SJCRH30 (cell line): Measurements from ENCODE around the gene RAD21L1. TPM values are rescaled to one million over a fixed set of nuclear protein-coding genes. Genes with fewer than 3 reads are reported as not detected.

Experiments
- DNase-seq, 2 experiments: peaks; one replicate each; pipeline ENCODE4 v3.0.0-alpha.2; 2015 to 2020
- H3K27ac ChIP-seq: fragments of 250-450 bp; sonication (Bioruptor Pico); 2 replicates; pipeline ENCODE4 v1.5.1; 2020; ENCODE audit warnings: mild to moderate bottlenecking, moderate library complexity
- H3K27me3 ChIP-seq: fragments of 250-450 bp; sonication (Bioruptor Pico); 2 replicates; pipeline ENCODE4 v1.5.1; 2020; ENCODE audit warnings: mild to moderate bottlenecking, moderate library complexity
- H3K36me3 ChIP-seq: fragments of 250-450 bp; sonication (Bioruptor Pico); 2 replicates; pipeline ENCODE4 v1.5.1; 2020; ENCODE audit warnings: mild to moderate bottlenecking, moderate library complexity
- H3K4me1 ChIP-seq: fragments of 250-450 bp; sonication (Bioruptor Pico); 2 replicates; pipeline ENCODE4 v1.5.1; 2020; ENCODE audit warnings: mild to moderate bottlenecking, moderate library complexity
- H3K4me3 ChIP-seq: fragments of 250-450 bp; sonication (Bioruptor Pico); 2 replicates; pipeline ENCODE4 v1.5.1; 2020; ENCODE audit warnings: mild to moderate bottlenecking, moderate library complexity
- H3K9me3 ChIP-seq: fragments of 250-450 bp; sonication (Bioruptor Pico); replicated peaks from 2 replicates; pipeline ENCODE4 v1.5.1; 2020; ENCODE audit warnings: mild to moderate bottlenecking, moderate library complexity
- total RNA-seq: library from RNA; depleted of rRNA; stranded (reverse); fragments of >200 nt; shearing (Covaris generic); gene quantifications from 2 replicates; pipeline ENCODE4 v1.2.3, GENCODE V29; 2014; rRNA removed

Gene RAD21L1
- 0.28 TPM in 1 of 2 replicates, not detected in the other for total RNA-seq

DNA sequence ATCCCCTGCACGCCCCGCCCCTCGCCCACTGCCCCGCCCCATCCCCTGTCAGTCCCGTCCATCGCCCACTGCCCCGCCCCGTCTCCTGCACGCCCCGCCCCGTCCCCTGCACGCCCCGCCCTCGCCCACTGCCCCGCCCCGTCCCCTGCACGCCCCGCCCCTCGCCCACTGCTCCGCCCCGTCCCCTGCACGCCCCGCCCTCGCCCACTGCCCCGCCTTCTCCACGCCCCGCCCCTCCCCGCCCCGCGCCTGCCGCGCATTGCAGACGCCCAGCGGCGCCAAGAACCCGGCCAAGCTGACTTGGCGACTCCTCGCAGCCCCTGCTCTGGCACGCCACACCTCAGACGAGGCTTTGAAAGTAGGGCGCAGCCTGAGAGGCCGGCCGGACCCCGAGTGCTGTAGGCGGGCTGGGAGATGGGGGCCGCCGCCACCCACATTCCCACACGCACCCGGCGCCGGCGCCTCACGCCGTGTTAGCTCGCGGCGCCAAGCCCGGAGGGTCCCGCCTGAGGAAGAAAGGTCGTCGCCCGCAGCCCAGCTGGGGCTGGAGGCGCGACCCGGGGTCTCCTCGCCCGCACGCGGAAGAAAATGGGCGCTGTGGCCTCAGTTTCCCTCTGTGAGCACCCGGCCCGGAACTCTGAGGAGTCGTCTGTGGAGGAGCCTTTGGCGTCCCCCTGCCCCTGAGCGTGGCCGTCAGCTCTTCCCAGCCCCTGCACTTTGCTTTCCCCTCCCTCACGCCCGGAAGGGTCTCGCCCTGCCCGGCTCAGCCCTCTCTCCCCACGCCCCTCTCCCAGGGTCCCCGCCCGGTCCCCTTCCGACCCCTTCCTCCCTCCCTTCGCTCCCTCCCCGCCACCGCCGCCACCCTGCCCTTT lies at the start of gene RAD21L1:
TSS of gene RAD21L1 (plus strand) at position 262 of the 872 bp plus-strand sequence. CDS start 2,410 bp downstream, outside the sequence.
- H3K4me3 ChIP-seq = peak within 1 kb of the TSS; percentile 67
- no peaks in the 10 kb centered on the region; the same call in 1 of the 2 replicates for H3K4me1 ChIP-seq
- H3K27ac ChIP-seq = peak within 1 kb of the TSS; percentile 47; the same call in 1 of the 2 replicates
- H3K9me3 ChIP-seq = no peaks in the 10 kb centered on the region
- DNase-seq = peak; percentile 78 to 83
- peaks cover 23% of the 10 kb centered on the region for H3K27me3 ChIP-seq
- H3K36me3 ChIP-seq = no peaks in the 10 kb centered on the region

DNA sequence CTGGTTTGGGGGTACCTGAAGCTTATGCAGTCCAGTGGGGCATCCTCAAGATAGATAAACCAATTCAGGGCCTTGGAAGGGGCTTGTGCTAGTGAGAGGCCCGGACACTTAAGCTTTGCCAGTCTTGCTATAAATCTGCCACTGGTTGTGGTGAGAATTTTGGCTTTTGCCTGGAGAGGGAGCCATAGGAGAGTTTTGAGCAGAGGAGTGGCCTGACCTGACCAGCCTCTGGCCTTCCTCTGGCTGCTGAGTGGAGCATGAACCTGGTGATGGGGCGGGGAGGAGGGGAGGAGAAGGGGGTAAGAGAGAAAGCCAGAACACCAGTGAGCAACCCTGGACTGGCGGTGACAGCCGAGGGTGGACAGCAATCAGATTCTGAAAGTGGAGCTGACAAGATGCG lies 48.2 kb upstream of the RAD21L1 start:
- Histone ChIP-seq H3K27ac (no peak overlapping the region), H3K27me3 (no peaks in the 10 kb centered on the region), H3K4me3 (no peak overlapping the region), H3K36me3 (no peaks in the 10 kb centered on the region), H3K9me3 (no peaks in the 10 kb centered on the region), H3K4me1 (peaks cover 5% of the 10 kb centered on the region; the same call in 1 of the 2 replicates)
- DNase-seq = no peak

DNA sequence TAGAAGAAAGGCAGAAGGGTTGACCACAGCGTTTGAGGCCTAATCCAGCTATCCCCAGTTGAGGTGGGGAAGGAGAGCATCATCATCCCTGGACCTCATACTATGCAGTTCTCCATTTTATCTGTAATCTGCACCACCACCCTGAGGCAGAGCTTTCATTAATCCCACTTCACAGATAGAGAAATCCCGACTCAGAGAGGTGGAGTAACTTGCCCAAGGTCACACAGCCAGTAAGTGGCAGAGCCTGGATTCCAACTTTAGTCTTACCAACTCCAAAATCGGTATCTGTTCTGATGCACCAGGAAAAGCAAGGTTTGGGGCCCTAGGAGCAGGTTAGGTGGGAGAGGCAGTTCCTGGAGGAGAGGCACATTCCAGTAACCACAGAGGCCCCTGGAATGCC lies 47.7 kb upstream of the RAD21L1 start:
- H3K4me3 ChIP-seq = no peak overlapping the region
- DNase-seq = no peak

GRCh38 chr20:1178623-1179022 lies 47.2 kb upstream of the RAD21L1 start:
- H3K9me3 ChIP-seq = no peaks in the 10 kb centered on the region

More for the DNA sequence above, 47.7 kb upstream of the RAD21L1 start:
- no peaks in the 10 kb centered on the region for H3K27me3 ChIP-seq
- H3K36me3 ChIP-seq = no peaks in the 10 kb centered on the region
- H3K4me1 ChIP-seq = peaks cover 4% of the 10 kb centered on the region; the same call in 1 of the 2 replicates
- no peaks in the 10 kb centered on the region for H3K9me3 ChIP-seq
- no peak overlapping the region for H3K27ac ChIP-seq

GRCh38 chr20:1180949-1181348 lies 44.9 kb upstream of the RAD21L1 start:
- no peaks in the 10 kb centered on the region for H3K4me1 ChIP-seq
- no peak overlapping the region for H3K4me3 ChIP-seq

More at GRCh38 chr20:1178623-1179022, 47.2 kb upstream of the RAD21L1 start:
- Histone ChIP-seq H3K36me3 (no peaks in the 10 kb centered on the region), H3K27me3 (no peaks in the 10 kb centered on the region), H3K4me1 (no peaks in the 10 kb centered on the region; the same call in 1 of the 2 replicates), H3K4me3 (no peak overlapping the region), H3K27ac (no peak overlapping the region)
- no peak for DNase-seq

DNA sequence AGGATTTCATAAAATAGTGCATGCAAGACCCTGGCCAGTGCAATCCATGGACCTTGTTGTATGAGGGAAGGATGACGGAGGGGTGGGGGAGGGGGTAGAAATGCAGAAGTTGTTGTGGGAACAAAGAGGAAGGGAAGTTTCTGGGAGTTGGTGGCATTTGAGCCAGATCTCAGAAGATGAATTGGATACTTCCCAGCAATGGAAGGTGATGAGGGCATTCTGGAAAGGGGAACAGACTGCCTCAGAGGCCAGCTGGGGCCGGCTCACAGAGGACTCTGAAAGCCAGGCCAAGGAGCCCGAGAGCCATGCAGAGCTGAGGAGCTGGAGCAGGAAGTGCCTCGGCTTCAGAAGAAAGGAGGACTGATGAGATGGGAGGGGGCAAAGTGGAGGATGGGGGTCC lies 43.7 kb upstream of the RAD21L1 start:
- Histone ChIP-seq H3K4me1 (no peaks in the 10 kb centered on the region), H3K36me3 (no peaks in the 10 kb centered on the region)
- DNase-seq = no peak

More at GRCh38 chr20:1180949-1181348, 44.9 kb upstream of the RAD21L1 start:
- 0 out of 2 replicates have a peak, but pooled peaks cover 1% of the 10 kb centered on the region for H3K27me3 ChIP-seq
- H3K27ac ChIP-seq = no peak overlapping the region
- no peaks in the 10 kb centered on the region for H3K36me3 ChIP-seq
- H3K9me3 ChIP-seq = no peaks in the 10 kb centered on the region
- no peak for DNase-seq

DNA sequence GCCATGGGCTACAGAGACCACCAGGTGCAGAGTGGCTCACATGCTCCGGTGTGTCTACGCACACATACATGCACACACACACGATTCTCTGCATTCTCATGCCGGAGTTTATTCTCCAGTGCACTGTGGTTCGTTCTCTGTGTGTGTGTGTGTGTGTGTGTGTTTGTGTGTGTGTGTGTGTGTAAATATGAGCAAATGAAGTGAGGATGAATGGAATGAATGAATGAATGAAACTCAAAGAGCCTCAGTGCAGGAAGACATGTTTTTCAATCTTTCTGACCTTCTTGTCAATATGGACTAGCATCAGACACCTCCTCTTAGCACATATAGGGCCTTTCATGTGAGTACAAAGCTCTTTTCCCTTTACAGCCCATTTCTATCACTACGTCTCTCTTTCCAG lies 42.7 kb upstream of the RAD21L1 start:
- Histone ChIP-seq H3K36me3 (no peaks in the 10 kb centered on the region), H3K27ac (no peak overlapping the region), H3K4me1 (no peaks in the 10 kb centered on the region), H3K9me3 (no peaks in the 10 kb centered on the region), H3K4me3 (no peak overlapping the region), H3K27me3 (0 out of 2 replicates have a peak, but pooled peaks cover 5% of the 10 kb centered on the region)
- DNase-seq = no peak

More for the DNA sequence above, 43.7 kb upstream of the RAD21L1 start:
- H3K27ac ChIP-seq = no peak overlapping the region
- no peak overlapping the region for H3K4me3 ChIP-seq
- no peaks in the 10 kb centered on the region for H3K9me3 ChIP-seq
- H3K27me3 ChIP-seq = 0 out of 2 replicates have a peak, but pooled peaks cover 5% of the 10 kb centered on the region

GRCh38 chr20:1184260-1184637 lies 41.6 kb upstream of the RAD21L1 start:
- 0 out of 2 replicates have a peak, but pooled peaks cover 5% of the 10 kb centered on the region for H3K27me3 ChIP-seq

DNA sequence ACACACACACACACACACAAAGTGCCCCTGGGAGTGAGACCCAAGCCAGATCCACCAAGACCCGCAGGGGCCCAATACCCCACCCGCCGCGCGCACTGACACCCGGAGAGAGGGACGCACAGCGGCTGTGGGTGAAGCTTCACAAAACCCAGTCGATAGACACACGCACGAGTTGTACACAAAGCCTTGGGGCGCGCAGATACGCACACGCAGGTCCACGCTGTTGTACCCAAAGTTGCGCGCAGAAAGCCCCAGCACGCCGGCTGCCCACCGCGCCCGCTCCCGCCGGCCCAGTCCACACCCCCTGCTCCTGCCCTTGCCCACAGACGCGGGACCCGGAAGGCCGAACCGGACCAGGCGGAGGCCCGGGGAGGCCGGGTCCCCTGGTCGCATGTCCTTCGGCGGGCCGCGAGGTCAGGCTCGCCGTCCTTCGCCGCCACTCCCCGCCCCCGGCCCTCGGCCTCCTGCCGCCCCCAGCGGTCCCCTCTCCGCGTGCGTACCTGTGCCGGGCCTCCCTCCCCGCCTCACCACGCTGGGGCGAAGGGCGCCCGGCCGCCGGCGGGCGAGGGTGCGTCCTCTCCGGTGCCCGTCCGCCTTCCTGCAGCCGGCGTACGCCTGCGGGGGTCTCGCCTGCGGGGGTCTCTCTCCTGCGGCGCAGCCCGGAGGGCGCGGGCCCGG lies 41.1 kb upstream of the RAD21L1 start, which contains the start of gene TMEM74B:
TSS of gene TMEM74B (minus strand) at position 344 of the 678 bp plus-strand sequence. CDS start 1,180 bp downstream, outside the sequence.
- Histone ChIP-seq H3K4me1 (no peaks in the 10 kb centered on the region), H3K9me3 (no peaks in the 10 kb centered on the region), H3K27ac (no peak within 1 kb of the TSS), H3K4me3 (no peak within 1 kb of the TSS), H3K36me3 (no peaks in the 10 kb centered on the region), H3K27me3 (0 out of 2 replicates have a peak, but pooled peaks cover 5% of the 10 kb centered on the region)
- no peak for DNase-seq

More at GRCh38 chr20:1184260-1184637, 41.6 kb upstream of the RAD21L1 start:
- DNase-seq = no peak
- Histone ChIP-seq H3K27ac (no peak overlapping the region), H3K4me1 (no peaks in the 10 kb centered on the region), H3K9me3 (no peaks in the 10 kb centered on the region), H3K4me3 (no peak overlapping the region), H3K36me3 (no peaks in the 10 kb centered on the region)

- H3K27ac ChIP-seq = no peak overlapping the region
- H3K4me1 ChIP-seq = no peaks in the 10 kb centered on the region
- DNase-seq = no peak
- H3K4me3 ChIP-seq = no peak overlapping the region
- H3K36me3 ChIP-seq = no peaks in the 10 kb centered on the region
- 0 out of 2 replicates have a peak, but pooled peaks cover 5% of the 10 kb centered on the region for H3K27me3 ChIP-seq
- no peaks in the 10 kb centered on the region for H3K9me3 ChIP-seq
Observed at GRCh38 chr20:1185316-1185741, 40.5 kb upstream of the RAD21L1 start.

DNA sequence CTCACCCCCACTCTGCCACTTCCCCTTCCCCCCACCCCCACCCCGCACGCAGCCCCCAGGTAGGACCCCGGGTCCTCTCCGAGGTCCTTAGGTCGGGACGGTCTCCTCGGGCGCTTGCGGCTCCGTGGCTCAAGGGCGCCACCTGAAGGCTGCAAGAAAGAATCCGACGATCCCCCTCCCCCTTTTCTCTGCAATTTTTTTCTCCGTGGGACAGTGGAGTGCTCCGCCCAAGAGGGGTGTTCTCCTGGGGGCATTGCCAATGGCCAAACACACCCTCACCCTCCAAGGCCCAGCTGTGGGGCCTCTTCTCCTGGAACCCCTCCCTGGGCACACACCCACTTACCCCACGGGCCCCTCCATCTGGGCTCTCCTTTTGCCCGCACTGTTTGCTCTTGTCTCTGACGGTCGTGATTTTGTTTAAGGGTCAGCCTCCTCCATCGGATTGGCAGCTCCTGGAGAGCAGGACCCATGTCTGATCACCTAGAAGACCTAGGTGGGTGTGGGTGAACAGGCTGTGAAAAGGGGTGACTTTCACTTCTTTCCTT lies 40.0 kb upstream of the RAD21L1 start:
- Histone ChIP-seq H3K4me1 (no peaks in the 10 kb centered on the region), H3K27me3 (0 out of 2 replicates have a peak, but pooled peaks cover 5% of the 10 kb centered on the region), H3K36me3 (no peaks in the 10 kb centered on the region), H3K27ac (no peak overlapping the region), H3K9me3 (no peaks in the 10 kb centered on the region), H3K4me3 (no peak overlapping the region)
- DNase-seq = peak; percentile 33 to 48

GRCh38 chr20:1186367-1186991 lies 39.4 kb upstream of the RAD21L1 start:
- Histone ChIP-seq H3K27ac (no peak overlapping the region), H3K9me3 (no peaks in the 10 kb centered on the region), H3K4me3 (no peak overlapping the region), H3K4me1 (no peaks in the 10 kb centered on the region), H3K36me3 (no peaks in the 10 kb centered on the region), H3K27me3 (0 out of 2 replicates have a peak, but pooled peaks cover 5% of the 10 kb centered on the region)
- DNase-seq = no peak

GRCh38 chr20:1187605-1188171 lies 38.2 kb upstream of the RAD21L1 start:
- H3K27me3 ChIP-seq = 0 out of 2 replicates have a peak, but pooled peaks cover 5% of the 10 kb centered on the region
- DNase-seq = no peak
- no peaks in the 10 kb centered on the region for H3K9me3 ChIP-seq
- H3K36me3 ChIP-seq = no peaks in the 10 kb centered on the region
- no peak overlapping the region for H3K27ac ChIP-seq
- H3K4me1 ChIP-seq = no peaks in the 10 kb centered on the region
- H3K4me3 ChIP-seq = no peak overlapping the region

- Histone ChIP-seq H3K9me3 (no peaks in the 10 kb centered on the region), H3K36me3 (no peaks in the 10 kb centered on the region), H3K27me3 (0 out of 2 replicates have a peak, but pooled peaks cover 5% of the 10 kb centered on the region), H3K4me3 (no peak overlapping the region), H3K4me1 (no peaks in the 10 kb centered on the region), H3K27ac (no peak overlapping the region)
- no peak for DNase-seq
Observed at GRCh38 chr20:1188347-1188746, 37.5 kb upstream of the RAD21L1 start.
